Mucosa of descending colon (tissue), 3 donors: Measurements from ENCODE around the gene SLC5A6. TPM values are rescaled to one million over a fixed set of nuclear protein-coding genes. Genes with fewer than 3 reads are reported as not detected.
"Not testable (repeated sequence)": the region's sequence is repeated elsewhere in the genome, so short reads cannot be mapped to it uniquely, and the experiment has no call there.

Source experiments
- ATAC-seq: fragments of 200-7000 bp; cut with Tn5 transposase; one replicate; pipeline ENCODE4 v1.9.1; 2020; ENCODE audit warnings: mild to moderate bottlenecking, moderate library complexity
- DNase-seq, 3 donors: peaks; one replicate each; pipeline ENCODE4 v3.0.0-alpha.2; 2020
- H3K36me3 ChIP-seq: fragments of 200-600 bp; one replicate; pipeline ENCODE4 v1.8.0; 2021; ENCODE audit warnings: low read depth, mild to moderate bottlenecking
- H3K4me1 ChIP-seq: fragments of 200-600 bp; one replicate; pipeline ENCODE4 v1.8.0; 2021; ENCODE audit warnings: low read depth, mild to moderate bottlenecking
- H3K4me3 ChIP-seq: fragments of 200-600 bp; one replicate; pipeline ENCODE4 v1.8.0; 2021; ENCODE audit warnings: mild to moderate bottlenecking
- H3K9me3 ChIP-seq: fragments of 200-600 bp; one replicate; pipeline ENCODE4 v1.8.0; 2021; ENCODE audit warnings: mild to moderate bottlenecking
- CTCF ChIP-seq: fragments of 200-600 bp; IDR thresholded peaks from one replicate; pipeline ENCODE4 v1.8.0; 2022; ENCODE audit warnings: antibody characterized with exemption, mild to moderate bottlenecking
- intact Hi-C, 2 donors: fragments of 100-400 bp; cut with DNase I in 1 of 2; cut with micrococcal nuclease in 1 of 2; formaldehyde crosslinking; loops; one replicate each; pipeline versions ENCODE4 v1.11.0 to v1.11.1; 2022; cut with DNase I, micrococcal nuclease
- total RNA-seq, 3 donors: library from RNA; stranded (reverse); fragmentation: NEBNext Ultra II Directional in 2 of 3; extraction: Animal tissue kit (Norgen Biotek cat#: 25700) in 2 of 3; gene quantifications; one replicate each; pipeline versions ENCODE4 v1.2.1 to v1.2.4, GENCODE V29; 2021 to 2023
- donor health status: DM: no; HTN: no; CAD: no; lungs with moderate emphysema.
- donor health status: DM: no; HTN: no; CAD: no.
- donor health status: DM: no; HTN: yes; CAD: no.

SLC5A6 gene
- total RNA-seq, 3 donors from 2014 or later = 27.7 to 34.8 (median 30.0) TPM

DNA sequence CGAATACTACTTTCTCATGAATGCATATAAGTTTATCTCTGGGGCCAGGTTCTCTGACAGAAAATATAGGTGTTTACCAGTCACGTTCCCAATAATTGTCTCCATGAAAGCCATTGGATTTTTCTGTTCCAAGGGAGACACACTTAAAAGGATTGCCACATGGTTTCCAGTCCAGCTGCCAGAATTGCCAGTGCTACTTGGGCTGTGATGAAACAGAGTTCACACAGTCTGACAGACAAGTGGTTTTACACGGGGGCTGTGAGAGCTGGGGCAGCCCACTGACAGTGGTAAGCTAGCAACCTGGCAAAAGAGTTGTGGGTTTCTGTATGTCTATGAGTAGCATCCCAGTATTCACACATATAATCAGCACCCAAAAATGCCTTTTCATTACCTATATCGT, 28.0 kb downstream of the SLC5A6 start:
- no peak overlapping the region for H3K4me3 ChIP-seq
- no peaks in the 10 kb centered on the region for H3K36me3 ChIP-seq
- no peak for ATAC-seq
- no peaks in the 10 kb centered on the region for H3K4me1 ChIP-seq
- H3K9me3 ChIP-seq = no peaks in the 10 kb centered on the region
- intact Hi-C loops = no loop called here
- DNase-seq = no peak
- no peak for TF ChIP-seq CTCF

DNA sequence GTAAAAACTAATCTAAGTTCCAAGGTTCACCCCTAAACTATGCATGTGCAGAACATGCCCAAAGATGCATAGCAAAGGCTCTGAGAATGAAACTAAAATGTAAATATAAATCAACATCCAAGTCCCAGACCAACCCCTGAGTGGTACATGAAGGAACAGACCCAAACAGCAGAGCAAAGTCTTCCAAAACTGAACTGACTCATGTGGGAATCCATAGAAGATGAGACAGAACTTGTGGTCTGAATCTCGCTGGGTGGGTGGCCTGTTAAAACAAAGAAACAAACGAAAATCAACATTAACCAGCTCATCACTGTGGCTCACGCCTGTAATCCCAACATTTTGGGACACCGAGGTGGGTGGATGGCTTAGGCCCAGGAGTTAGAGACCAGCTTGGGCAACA, 29.7 kb downstream of the SLC5A6 start:
- DNase-seq (no peak), ATAC-seq (peak; percentile 20)
- H3K9me3 ChIP-seq = no peaks in the 10 kb centered on the region
- no peak for TF ChIP-seq CTCF
- H3K4me1 ChIP-seq = no peaks in the 10 kb centered on the region
- no peak overlapping the region for H3K4me3 ChIP-seq
- intact Hi-C loops = no loop called here
- no peaks in the 10 kb centered on the region for H3K36me3 ChIP-seq

DNA sequence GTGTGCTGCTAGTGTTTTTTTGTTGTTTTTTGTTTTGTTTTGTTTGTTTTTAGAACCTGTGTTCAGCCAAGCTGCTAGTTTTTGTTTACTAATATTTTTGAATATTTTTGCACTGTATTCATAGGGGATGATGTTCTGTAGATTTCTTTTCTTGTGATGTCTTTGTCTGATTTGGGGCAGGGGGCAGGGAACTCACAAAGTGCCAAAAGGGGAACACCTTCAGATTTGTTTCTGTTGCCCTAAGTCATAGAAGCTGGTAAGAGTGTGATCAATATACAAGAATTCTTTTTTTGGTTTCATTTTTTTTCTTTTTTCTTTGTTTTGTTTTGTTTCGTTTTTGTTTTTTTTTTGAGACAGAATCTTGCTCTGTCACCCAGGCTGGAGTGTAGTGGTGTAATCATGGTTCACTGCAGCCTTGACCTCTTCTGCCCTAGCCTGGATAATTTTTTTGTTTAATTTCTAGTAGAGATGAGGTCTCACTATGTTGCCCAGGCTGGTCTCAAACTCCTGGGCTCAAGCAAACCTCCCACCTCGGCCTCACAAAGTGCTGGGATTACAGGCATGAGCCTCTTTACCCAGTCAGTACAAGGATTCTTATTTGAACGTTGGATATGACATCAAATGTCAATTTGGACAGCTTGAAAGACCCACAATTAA, 32.6 kb downstream of the SLC5A6 start:
- Histone ChIP-seq H3K36me3 (no peaks in the 10 kb centered on the region), H3K4me3 (no peak overlapping the region), H3K9me3 (no peaks in the 10 kb centered on the region), H3K4me1 (no peaks in the 10 kb centered on the region)
- DNase-seq (no peak), ATAC-seq (no peak)
- no peak for TF ChIP-seq CTCF
- intact Hi-C loops = no loop called here

DNA sequence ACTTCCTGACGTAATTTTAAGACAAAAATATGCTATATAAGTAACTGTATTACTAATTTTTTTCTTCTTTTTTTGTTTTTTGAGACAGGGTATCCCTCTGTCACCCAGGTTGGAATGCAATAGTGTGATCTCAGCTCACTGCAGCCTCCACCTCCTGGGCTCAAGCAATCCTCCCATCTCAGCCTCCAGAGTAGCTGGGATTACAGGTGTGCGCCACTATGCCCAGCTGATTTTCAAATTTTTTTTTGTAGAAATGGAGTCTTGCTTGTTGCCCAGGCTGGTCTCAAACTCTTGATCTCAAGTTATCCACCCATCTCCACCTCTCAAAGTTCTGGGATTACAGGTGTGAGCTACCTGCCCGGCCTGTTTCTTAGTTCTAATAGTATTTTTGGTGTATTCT, 33.6 kb downstream of the SLC5A6 start:
- DNase-seq (no peak), ATAC-seq (no peak)
- Histone ChIP-seq H3K9me3 (no peaks in the 10 kb centered on the region), H3K4me1 (no peaks in the 10 kb centered on the region), H3K36me3 (no peaks in the 10 kb centered on the region), H3K4me3 (no peak overlapping the region)
- TF ChIP-seq CTCF = no peak
- intact Hi-C loops = no loop called here

GRCh38 chr2:27177441-27178351, 34.4 kb downstream of the SLC5A6 start:
- intact Hi-C loops = no loop called here
- DNase-seq (no peak), ATAC-seq (peak; percentile 61)
- no peak for TF ChIP-seq CTCF
- Histone ChIP-seq H3K36me3 (no peaks in the 10 kb centered on the region), H3K4me1 (no peaks in the 10 kb centered on the region), H3K9me3 (no peaks in the 10 kb centered on the region), H3K4me3 (no peak overlapping the region)

- intact Hi-C loops, H3K9me3 ChIP-seq, H3K4me1 ChIP-seq, H3K4me3 ChIP-seq, H3K36me3 ChIP-seq, DNase-seq, ATAC-seq: not testable (repeated sequence)
These were observed 36.3 kb downstream of the SLC5A6 start for GRCh38 chr2:27175781-27176180.
